WTC11 (cell line): ENCODE measurements around the gene RHEB. TPM values are rescaled to one million over a fixed set of nuclear protein-coding genes. Genes with fewer than 3 reads are reported as not detected.

Experiments
- ATAC-seq: fragments of 200-7000 bp; cut with Tn5 transposase; 2 replicates; pipeline ENCODE4 v1.10.0; 2021; ENCODE audit warnings: mild to moderate bottlenecking, moderate library complexity
- CTCF ChIA-PET: fragments of 300-600 bp; sonication (Branson Sonifier 250); formaldehyde crosslinking; loops from one replicate; lab custom pipeline; 2021; ENCODE audit warnings: antibody characterized with exemption; lab: Charles Lee
- POLR2A ChIA-PET: fragments of 350-600 bp; sonication (Branson Sonifier 250); formaldehyde crosslinking; loops from one replicate; lab custom pipeline; 2021; ENCODE audit warnings: antibody characterized with exemption; lab: Charles Lee
- DNase-seq: peaks from one replicate; pipeline ENCODE4 v3.0.0; 2021; ENCODE audit warnings: low spot score
- H3K27ac Mint-ChIP-seq: 2 replicates; pipeline ENCODE4 v1.8.0; 2021; ENCODE audit warnings: mixed read lengths
- H3K27me3 Mint-ChIP-seq: 2 replicates; pipeline ENCODE4 v1.8.0; 2021; ENCODE audit warnings: low read depth, mild to moderate bottlenecking, moderate library complexity, mixed read lengths
- H3K36me3 Mint-ChIP-seq: 2 replicates; pipeline ENCODE4 v1.8.0; 2021; ENCODE audit warnings: mixed read lengths
- H3K4me1 Mint-ChIP-seq: 2 replicates; pipeline ENCODE4 v1.8.0; 2022; ENCODE audit warnings: mixed read lengths
- H3K4me3 Mint-ChIP-seq: 2 replicates; pipeline ENCODE4 v1.8.0; 2021; ENCODE audit warnings: mild to moderate bottlenecking, moderate library complexity, mixed read lengths
- H3K9me3 Mint-ChIP-seq: 2 replicates; pipeline ENCODE4 v1.8.0; 2021; ENCODE audit warnings: mixed read lengths
- ATF6 ChIP-seq: sonication (generic); formaldehyde crosslinking; IDR thresholded peaks from 2 replicates; pipeline ENCODE4 v1.8.1; 2023; ENCODE audit warnings: mild to moderate bottlenecking, missing genetic modification reagents
- CDX4 ChIP-seq: fragments of 250-450 bp; sonication (Bioruptor Pico); IDR thresholded peaks from 2 replicates; pipeline ENCODE4 v1.9.0; 2021; ENCODE audit warnings: moderate library complexity, mild to moderate bottlenecking, inconsistent platforms, borderline replicate concordance
- E2F4 ChIP-seq: sonication (generic); formaldehyde crosslinking; IDR thresholded peaks from 2 replicates; pipeline ENCODE4 v1.8.1; 2022; ENCODE audit warnings: low read depth, mild to moderate bottlenecking, moderate library complexity, missing genetic modification reagents, borderline replicate concordance
- EMX1 ChIP-seq: fragments of 250-450 bp; sonication (Bioruptor Pico); IDR thresholded peaks from 2 replicates; pipeline ENCODE4 v1.8.0; 2021; ENCODE audit warnings: mild to moderate bottlenecking
- GABPB1 ChIP-seq: sonication (generic); formaldehyde crosslinking; IDR thresholded peaks from 2 replicates; pipeline ENCODE4 v1.8.1; 2023; ENCODE audit warnings: mild to moderate bottlenecking, missing genetic modification reagents
- GRHL2 ChIP-seq: fragments of 250-450 bp; sonication (Bioruptor Pico); IDR thresholded peaks from 2 replicates; pipeline ENCODE4 v1.8.0; 2022; ENCODE audit warnings: mild to moderate bottlenecking, moderate library complexity; ENCODE audit not compliant: insufficient replicate concordance, severe bottlenecking
- HMGA2 ChIP-seq: fragments of 250-450 bp; sonication (Bioruptor Pico); IDR thresholded peaks from 2 replicates; pipeline ENCODE4 v1.4.0; 2021; ENCODE audit warnings: mild to moderate bottlenecking, moderate library complexity
- HMGXB4 ChIP-seq: sonication (generic); formaldehyde crosslinking; IDR thresholded peaks from 2 replicates; pipeline ENCODE4 v1.8.1; 2023; ENCODE audit warnings: mild to moderate bottlenecking, moderate library complexity, missing genetic modification reagents
- IRF1 ChIP-seq: sonication (generic); formaldehyde crosslinking; IDR thresholded peaks from 2 replicates; pipeline ENCODE4 v1.8.0; 2023; ENCODE audit warnings: missing genetic modification reagents
- MAX ChIP-seq: sonication (generic); formaldehyde crosslinking; IDR thresholded peaks from 2 replicates; pipeline ENCODE4 v1.8.0; 2022; ENCODE audit warnings: mild to moderate bottlenecking, missing genetic modification reagents
- MYBL2 ChIP-seq: sonication (generic); formaldehyde crosslinking; IDR thresholded peaks from 2 replicates; pipeline ENCODE4 v1.8.1; 2023; ENCODE audit warnings: mild to moderate bottlenecking, moderate library complexity, missing genetic modification reagents
- NFE2L1 ChIP-seq: sonication (generic); formaldehyde crosslinking; IDR thresholded peaks from 2 replicates; pipeline ENCODE4 v1.8.1; 2023; ENCODE audit warnings: missing genetic modification reagents
- OVOL2 ChIP-seq: fragments of 250-450 bp; sonication (Bioruptor Pico); IDR thresholded peaks from 2 replicates; pipeline ENCODE4 v1.9.0; 2021; ENCODE audit warnings: mild to moderate bottlenecking, borderline replicate concordance
- PRRX2 ChIP-seq: fragments of 250-450 bp; sonication (Bioruptor Pico); IDR thresholded peaks from 2 replicates; pipeline ENCODE4 v1.8.0; 2021; ENCODE audit warnings: mild to moderate bottlenecking
- RORB ChIP-seq: fragments of 250-450 bp; sonication (Bioruptor Pico); IDR thresholded peaks from 2 replicates; pipeline ENCODE4 v1.9.0; 2021; ENCODE audit warnings: mild to moderate bottlenecking
- TCF7 ChIP-seq: sonication (generic); formaldehyde crosslinking; IDR thresholded peaks from 2 replicates; pipeline ENCODE4 v1.8.0; 2022; ENCODE audit warnings: mild to moderate bottlenecking, low read depth, missing genetic modification reagents, moderate library complexity
- TP53 ChIP-seq: sonication (generic); formaldehyde crosslinking; IDR thresholded peaks from 2 replicates; pipeline ENCODE4 v1.8.1; 2023; ENCODE audit warnings: mild to moderate bottlenecking, missing genetic modification reagents
- ZBTB43 ChIP-seq: sonication (generic); formaldehyde crosslinking; IDR thresholded peaks from 2 replicates; pipeline ENCODE4 v1.8.1; 2023; ENCODE audit warnings: mild to moderate bottlenecking, missing genetic modification reagents
- ZMAT4 ChIP-seq: fragments of 250-450 bp; sonication (Bioruptor Pico); IDR thresholded peaks from 2 replicates; pipeline ENCODE4 v1.9.0; 2021; ENCODE audit warnings: mild to moderate bottlenecking
- ZNF121 ChIP-seq: sonication (generic); formaldehyde crosslinking; IDR thresholded peaks from 2 replicates; pipeline ENCODE4 v1.8.0; 2023; ENCODE audit warnings: missing genetic modification reagents
- total RNA-seq: library from RNA; stranded (reverse); gene quantifications from 3 replicates; pipeline ENCODE4 v1.2.3, GENCODE V29; 2021
- TF ChIP-seq, protein P1 (sequence below): sonication (generic); formaldehyde crosslinking; IDR thresholded peaks from 2 replicates; pipeline ENCODE4 v1.8.1; 2022; ENCODE audit warnings: mild to moderate bottlenecking, missing genetic modification reagents, moderate library complexity, borderline replicate concordance
- TF ChIP-seq, protein P2 (sequence below): sonication (generic); formaldehyde crosslinking; IDR thresholded peaks from 2 replicates; pipeline ENCODE4 v1.8.0; 2023; ENCODE audit warnings: mild to moderate bottlenecking, missing genetic modification reagents

The RHEB gene
- total RNA-seq, 1 experiment from 2014 or later = 133 TPM

- Mint-ChIP-seq H3K27ac (peak overlapping the region; percentile 81; the same call in 1 of the 2 replicates), H3K4me1 (peaks cover 89% of the 10 kb centered on the region), H3K4me3 (no peak overlapping the region), H3K9me3 (no peaks in the 10 kb centered on the region), H3K36me3 (no peaks in the 10 kb centered on the region), H3K27me3 (no peaks in the 10 kb centered on the region)
- POLR2A ChIA-PET = no interaction called here
- no peak for ATAC-seq
- no peak for TF ChIP-seq RORB
- TF ChIP-seq, protein P1, sequence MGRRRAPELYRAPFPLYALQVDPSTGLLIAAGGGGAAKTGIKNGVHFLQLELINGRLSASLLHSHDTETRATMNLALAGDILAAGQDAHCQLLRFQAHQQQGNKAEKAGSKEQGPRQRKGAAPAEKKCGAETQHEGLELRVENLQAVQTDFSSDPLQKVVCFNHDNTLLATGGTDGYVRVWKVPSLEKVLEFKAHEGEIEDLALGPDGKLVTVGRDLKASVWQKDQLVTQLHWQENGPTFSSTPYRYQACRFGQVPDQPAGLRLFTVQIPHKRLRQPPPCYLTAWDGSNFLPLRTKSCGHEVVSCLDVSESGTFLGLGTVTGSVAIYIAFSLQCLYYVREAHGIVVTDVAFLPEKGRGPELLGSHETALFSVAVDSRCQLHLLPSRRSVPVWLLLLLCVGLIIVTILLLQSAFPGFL = no peak
- no peak for TF ChIP-seq NFE2L1 (CRISPR knock-in tag)
- TF ChIP-seq MYBL2 (CRISPR knock-in tag) = no peak
- no peak for TF ChIP-seq OVOL2 (CRISPR knock-in tag)
- TF ChIP-seq MAX (CRISPR knock-in tag) = no peak
- TF ChIP-seq HMGXB4 (CRISPR knock-in tag) = no peak
- TF ChIP-seq ATF6 (CRISPR knock-in tag) = no peak
- TF ChIP-seq EMX1 (CRISPR knock-in tag) = no peak
- no peak for TF ChIP-seq TCF7 (CRISPR knock-in tag)
- TF ChIP-seq GABPB1 (CRISPR knock-in tag) = no peak
- no peak for TF ChIP-seq GRHL2 (CRISPR knock-in tag)
- no peak for TF ChIP-seq TP53
- no peak for TF ChIP-seq IRF1
- TF ChIP-seq E2F4 (CRISPR knock-in tag) = no peak
- no peak for DNase-seq
- CTCF ChIA-PET = interaction anchor here (0.7 to 3.0 kb wide), 4 partner anchors 9 to 184 kb away, joined by 3 to 23 read pairs (median 3); no protein-coding TSS in a partner anchor
Observed at GRCh38 chr7:151498495-151498894, 21.2 kb downstream of the RHEB start.

- CTCF ChIA-PET = interaction anchor here (1.6 to 3.0 kb wide), 2 partner anchors 10 to 48 kb away, joined by 4 to 23 read pairs; no protein-coding TSS in a partner anchor
- Mint-ChIP-seq H3K27ac (peak overlapping the region; percentile 29), H3K4me3 (no peak overlapping the region), H3K27me3 (no peaks in the 10 kb centered on the region), H3K9me3 (no peaks in the 10 kb centered on the region), H3K36me3 (no peaks in the 10 kb centered on the region), H3K4me1 (peaks cover 84% of the 10 kb centered on the region)
- DNase-seq (no peak), ATAC-seq (no peak)
- POLR2A ChIA-PET = interaction anchor here (0.7 kb wide), 1 partner anchor 294 kb away, joined by 3 read pairs; no protein-coding TSS in a partner anchor
- TF ChIP-seq ZMAT4 (CRISPR knock-in tag) (no peak), CDX4 (CRISPR knock-in tag) (no peak), ZNF121 (CRISPR knock-in tag) (no peak), PRRX2 (no peak), IRF1 (no peak), ZBTB43 (CRISPR knock-in tag) (no peak), HMGA2 (CRISPR knock-in tag) (no peak)
- TF ChIP-seq, protein P2, sequence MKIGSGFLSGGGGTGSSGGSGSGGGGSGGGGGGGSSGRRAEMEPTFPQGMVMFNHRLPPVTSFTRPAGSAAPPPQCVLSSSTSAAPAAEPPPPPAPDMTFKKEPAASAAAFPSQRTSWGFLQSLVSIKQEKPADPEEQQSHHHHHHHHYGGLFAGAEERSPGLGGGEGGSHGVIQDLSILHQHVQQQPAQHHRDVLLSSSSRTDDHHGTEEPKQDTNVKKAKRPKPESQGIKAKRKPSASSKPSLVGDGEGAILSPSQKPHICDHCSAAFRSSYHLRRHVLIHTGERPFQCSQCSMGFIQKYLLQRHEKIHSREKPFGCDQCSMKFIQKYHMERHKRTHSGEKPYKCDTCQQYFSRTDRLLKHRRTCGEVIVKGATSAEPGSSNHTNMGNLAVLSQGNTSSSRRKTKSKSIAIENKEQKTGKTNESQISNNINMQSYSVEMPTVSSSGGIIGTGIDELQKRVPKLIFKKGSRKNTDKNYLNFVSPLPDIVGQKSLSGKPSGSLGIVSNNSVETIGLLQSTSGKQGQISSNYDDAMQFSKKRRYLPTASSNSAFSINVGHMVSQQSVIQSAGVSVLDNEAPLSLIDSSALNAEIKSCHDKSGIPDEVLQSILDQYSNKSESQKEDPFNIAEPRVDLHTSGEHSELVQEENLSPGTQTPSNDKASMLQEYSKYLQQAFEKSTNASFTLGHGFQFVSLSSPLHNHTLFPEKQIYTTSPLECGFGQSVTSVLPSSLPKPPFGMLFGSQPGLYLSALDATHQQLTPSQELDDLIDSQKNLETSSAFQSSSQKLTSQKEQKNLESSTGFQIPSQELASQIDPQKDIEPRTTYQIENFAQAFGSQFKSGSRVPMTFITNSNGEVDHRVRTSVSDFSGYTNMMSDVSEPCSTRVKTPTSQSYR (CRISPR knock-in tag) = no peak
Observed at GRCh38 chr7:151497306-151497871, 22.3 kb downstream of the RHEB start.
